ENCODE results near the gene ANO10.

DNA sequence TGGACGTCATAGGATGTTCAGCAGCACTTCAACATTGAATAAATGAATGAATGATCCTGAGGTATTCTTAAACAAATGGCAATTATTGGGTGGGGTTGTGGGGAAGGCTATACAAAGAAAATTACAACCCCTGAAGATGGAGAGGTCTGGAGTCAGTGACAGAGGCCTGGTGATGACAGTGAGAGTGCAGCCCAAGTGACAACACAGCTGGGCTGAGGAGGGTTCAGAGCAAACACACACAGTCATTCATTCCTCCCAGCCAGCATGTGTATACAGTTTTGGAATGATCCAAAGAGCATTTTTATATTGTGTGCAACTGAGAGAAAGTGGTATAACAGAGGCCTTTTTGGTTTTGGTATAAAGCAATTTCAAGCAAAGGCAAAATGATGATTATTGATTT, 148.1 kb downstream of the ANO10 start:
- TF ChIP-seq, protein P1, sequence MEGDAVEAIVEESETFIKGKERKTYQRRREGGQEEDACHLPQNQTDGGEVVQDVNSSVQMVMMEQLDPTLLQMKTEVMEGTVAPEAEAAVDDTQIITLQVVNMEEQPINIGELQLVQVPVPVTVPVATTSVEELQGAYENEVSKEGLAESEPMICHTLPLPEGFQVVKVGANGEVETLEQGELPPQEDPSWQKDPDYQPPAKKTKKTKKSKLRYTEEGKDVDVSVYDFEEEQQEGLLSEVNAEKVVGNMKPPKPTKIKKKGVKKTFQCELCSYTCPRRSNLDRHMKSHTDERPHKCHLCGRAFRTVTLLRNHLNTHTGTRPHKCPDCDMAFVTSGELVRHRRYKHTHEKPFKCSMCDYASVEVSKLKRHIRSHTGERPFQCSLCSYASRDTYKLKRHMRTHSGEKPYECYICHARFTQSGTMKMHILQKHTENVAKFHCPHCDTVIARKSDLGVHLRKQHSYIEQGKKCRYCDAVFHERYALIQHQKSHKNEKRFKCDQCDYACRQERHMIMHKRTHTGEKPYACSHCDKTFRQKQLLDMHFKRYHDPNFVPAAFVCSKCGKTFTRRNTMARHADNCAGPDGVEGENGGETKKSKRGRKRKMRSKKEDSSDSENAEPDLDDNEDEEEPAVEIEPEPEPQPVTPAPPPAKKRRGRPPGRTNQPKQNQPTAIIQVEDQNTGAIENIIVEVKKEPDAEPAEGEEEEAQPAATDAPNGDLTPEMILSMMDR (IDR thresholded peaks at IDR 0.05), result no peak
- TF ChIP-seq POLR2A (IDR thresholded peaks at IDR 0.05), result no peak

Measured in heart left ventricle (tissue), 13 donors.